HepG2 (cell line): ENCODE measurements around the gene SATB1. TPM values are rescaled to one million over a fixed set of nuclear protein-coding genes. Genes with fewer than 3 reads are reported as not detected.

Experiments used
- ATAC-seq: fragments of 200-7000 bp; cut with Tn5 transposase; 3 replicates; pipeline ENCODE4 v1.9.1; 2020; ENCODE audit warnings: mild to moderate bottlenecking, moderate library complexity
- BruUV-seq: library from RNA; stranded (reverse); fragments of 400-500 nt; replicated peaks from 2 replicates; lab custom pipeline; 2021; lab: Mats Ljungman, UMichigan
- CTCF ChIA-PET: fragments of 300-600 bp; formaldehyde crosslinking; extraction: SDS; loops from one replicate; lab custom pipeline; 2021; ENCODE audit warnings: low total read pairs, inconsistent platforms, low intra/inter-chr PET ratio; lab: Yijun Ruan, JAX
- POLR2A ChIA-PET: fragments of 350-600 bp; sonication (Branson Sonifier 250); formaldehyde crosslinking; loops from one replicate; lab custom pipeline; 2020; ENCODE audit warnings: antibody characterized with exemption, inconsistent platforms; lab: Yijun Ruan, JAX
- DNase-seq: peaks from one replicate; pipeline ENCODE4 v3.0.0-alpha.2; 2015; ENCODE audit warnings: low spot score
- FAIRE-seq: peaks from 3 replicates; lab custom pipeline; 2011; peaks lifted over from hg19 to GRCh38; lab: Jason Lieb, UNC
- H2AFZ ChIP-seq: one replicate; pipeline ENCODE4 v1.6.1; 2011; ENCODE audit warnings: low read length, inconsistent platforms
- H3K27ac ChIP-seq: fragments of 300-600 bp; 3 replicates; pipeline ENCODE4 v1.8.0; 2011; ENCODE audit warnings: mixed run types, mild to moderate bottlenecking, mixed read lengths, low read length, inconsistent platforms; ENCODE audit not compliant: insufficient read depth; ENCODE audit errors: extremely low read length
- H3K27me3 ChIP-seq, 2 experiments: fragments of 200-600 bp in 1 of 2; 2 replicates in 1 of 2; 3 replicates in 1 of 2; pipeline versions ENCODE4 v1.6.0 to v1.8.0; 2011; ENCODE audit warnings: low read length in 2 of 2, mild to moderate bottlenecking in 2 of 2, moderate library complexity in 2 of 2, inconsistent platforms in 1 of 2; ENCODE audit not compliant: insufficient read depth in 2 of 2, control insufficient read depth in 1 of 2
- H3K36me3 ChIP-seq, 2 experiments: fragments of 200-600 bp in 1 of 2; replicated peaks in 1 of 2; 2 replicates in 1 of 2; 3 replicates in 1 of 2; pipeline versions ENCODE4 v1.5.1 to v1.8.0; 2011; ENCODE audit warnings: low read length in 2 of 2, inconsistent platforms in 1 of 2; ENCODE audit not compliant: insufficient read depth in 2 of 2, control insufficient read depth in 1 of 2
- H3K4me1 ChIP-seq: 2 replicates; pipeline ENCODE4 v1.5.1; 2012; ENCODE audit warnings: low read length, inconsistent platforms; ENCODE audit not compliant: insufficient read depth
- H3K4me2 ChIP-seq: 2 replicates; pipeline ENCODE4 v1.6.0; 2011; ENCODE audit warnings: low read depth, low read length, inconsistent platforms
- H3K4me3 ChIP-seq, 3 experiments: fragments of 200-600 bp in 1 of 3; sonication (generic), shearing (Covaris generic) in 1 of 3; replicated peaks in 1 of 3; 2 replicates each; pipeline ENCODE4 v1.5.1; 2011 to 2016; ENCODE audit warnings: low read length in 3 of 3, inconsistent platforms in 2 of 3, low read depth in 2 of 3, mild to moderate bottlenecking in 2 of 3, control low read depth in 1 of 3, mixed read lengths in 1 of 3; ENCODE audit not compliant: insufficient read depth in 1 of 3
- H3K79me2 ChIP-seq: one replicate; pipeline ENCODE4 v1.6.1; 2011; ENCODE audit warnings: low read length, inconsistent platforms; ENCODE audit not compliant: insufficient read depth
- H3K9ac ChIP-seq: 2 replicates; pipeline ENCODE4 v1.6.0; 2011; ENCODE audit warnings: mild to moderate bottlenecking, low read depth, low read length, inconsistent platforms; ENCODE audit not compliant: insufficient read depth
- H3K9me3 ChIP-seq: 2 replicates; pipeline ENCODE4 v1.5.1; 2012; ENCODE audit warnings: mild to moderate bottlenecking, low read length
- H4K20me1 ChIP-seq: 2 replicates; pipeline ENCODE4 v1.6.0; 2011; ENCODE audit warnings: inconsistent platforms, mild to moderate bottlenecking, low read length, moderate library complexity; ENCODE audit not compliant: insufficient read depth
- ARNT2 ChIP-seq: sonication (generic); formaldehyde crosslinking; IDR thresholded peaks from 2 replicates; pipeline ENCODE4 v1.8.0; 2022; ENCODE audit warnings: mild to moderate bottlenecking, low read depth, missing genetic modification reagents, moderate library complexity
- ARNTL ChIP-seq: sonication (generic); formaldehyde crosslinking; IDR thresholded peaks from 2 replicates; pipeline ENCODE4 v1.4.0; 2020; ENCODE audit warnings: mild to moderate bottlenecking, missing genetic modification reagents
- ATF4 ChIP-seq, 2 experiments: fragments of 450-650 bp in 1 of 2; sonication (generic) in 1 of 2; formaldehyde crosslinking; IDR thresholded peaks; 2 replicates each; pipeline versions ENCODE4 v1.5.0 to v1.8.0; 2020 to 2022; ENCODE audit warnings: mild to moderate bottlenecking in 1 of 2, missing genetic modification reagents in 1 of 2
- CREBL2 ChIP-seq: sonication (generic); formaldehyde crosslinking; IDR thresholded peaks from 2 replicates; pipeline ENCODE4 v1.8.1; 2023; ENCODE audit warnings: missing genetic modification reagents, mild to moderate bottlenecking, borderline replicate concordance
- DZIP1 ChIP-seq: sonication (generic); formaldehyde crosslinking; IDR thresholded peaks from 2 replicates; pipeline ENCODE4 v1.5.0; 2020; ENCODE audit warnings: mild to moderate bottlenecking, missing genetic modification reagents
- GPBP1L1 ChIP-seq: sonication (generic); formaldehyde crosslinking; IDR thresholded peaks from 2 replicates; pipeline ENCODE4 v1.5.0; 2020; ENCODE audit warnings: mild to moderate bottlenecking, missing genetic modification reagents
- MEIS2 ChIP-seq: sonication (generic); formaldehyde crosslinking; IDR thresholded peaks from 2 replicates; pipeline ENCODE4 v1.9.0; 2021; ENCODE audit warnings: mild to moderate bottlenecking, missing genetic modification reagents
- NCOA2 ChIP-seq: sonication (generic); formaldehyde crosslinking; IDR thresholded peaks from 2 replicates; pipeline ENCODE4 v1.8.0; 2022; ENCODE audit warnings: inconsistent platforms
- TBL1XR1 ChIP-seq: fragments of 150-350 bp; IDR thresholded peaks from 2 replicates; pipeline ENCODE4 v1.6.1; 2014; ENCODE audit warnings: borderline replicate concordance, low read length; ENCODE audit not compliant: partially characterized antibody
- ZMYM2 ChIP-seq: sonication (generic); formaldehyde crosslinking; IDR thresholded peaks from 2 replicates; pipeline ENCODE4 v1.8.0; 2022; ENCODE audit warnings: mild to moderate bottlenecking, missing genetic modification reagents
- ZNF232 ChIP-seq: sonication (generic); formaldehyde crosslinking; IDR thresholded peaks from 2 replicates; pipeline ENCODE4 v1.4.0; 2020; ENCODE audit warnings: missing genetic modification reagents, borderline replicate concordance
- ZNF510 ChIP-seq: sonication (generic); formaldehyde crosslinking; IDR thresholded peaks from 2 replicates; pipeline ENCODE4 v1.4.0; 2020; ENCODE audit warnings: low read depth, mild to moderate bottlenecking, missing genetic modification reagents
- ZNF557 ChIP-seq: sonication (generic); formaldehyde crosslinking; IDR thresholded peaks from 2 replicates; pipeline ENCODE4 v1.4.0; 2020; ENCODE audit warnings: missing genetic modification reagents
- ZNF629 ChIP-seq: sonication (generic); formaldehyde crosslinking; conservative IDR thresholded peaks from 2 replicates; pipeline ENCODE4 v1.5.0; 2020; ENCODE audit warnings: missing genetic modification reagents
- ZNF766 ChIP-seq: sonication (generic); formaldehyde crosslinking; IDR thresholded peaks from 2 replicates; pipeline ENCODE4 v1.5.0; 2020; ENCODE audit warnings: missing genetic modification reagents, borderline replicate concordance
- ZNF773 ChIP-seq: sonication (generic); formaldehyde crosslinking; IDR thresholded peaks from 2 replicates; pipeline ENCODE4 v1.4.0; 2020; ENCODE audit warnings: missing genetic modification reagents, borderline replicate concordance
- WGBS: methylation state at CpG from one replicate; pipeline ENCODE4 v1.1.6; 2017; ENCODE audit warnings: low lambda C conversion rate; 5-methylcytosine and 5-hydroxymethylcytosine counted together
- in situ Hi-C: cut with HindIII; loops from 2 replicates; pipeline ENCODE4 v1.10.0; 2017; ENCODE audit warnings: low pct_unique_long_range_greater_than_20kb; ENCODE audit not compliant: extremely low pct_ligation_motif_present
- intact Hi-C: fragments of 100-400 bp; cut with micrococcal nuclease; formaldehyde crosslinking; loops from one replicate; pipeline ENCODE4 v1.10.0; 2022; ENCODE audit not compliant: unreplicated experiment
- polyA plus RNA-seq, 8 experiments: library from polyadenylated mRNA; depleted of rRNA in 3 of 8; stranded (reverse) in 7 of 8; unstranded in 1 of 8; fragments of >200 nt; fragmentation: Illumina TruSeq in 4 of 8; extraction: Trizol in 4 of 8; gene quantifications; 2 replicates each; pipeline versions ENCODE4 v1.2.1 to v1.2.3, GENCODE V29; 2011 to 2016; ENCODE audit warnings: low read depth in 4 of 8, missing spikeins in 1 of 8, mixed read lengths in 1 of 8; ENCODE audit not compliant: insufficient read depth in 1 of 8
- total RNA-seq, 5 experiments: library from RNA; depleted of rRNA; stranded (reverse); fragments of >200 nt; fragmentation: Illumina TruSeq; extraction: Trizol; gene quantifications; 2 replicates each; pipeline ENCODE4 v1.2.3, GENCODE V29; 2016; ENCODE audit warnings: low read depth in 1 of 5

SATB1 gene
- total and polyA plus RNA-seq, 2 of the 13 experiments (the other 11 are each of a cell fraction or from before 2014, with no cell fraction given), result 0.03 TPM; not detected in 1

GRCh38 chr3:18349197-18349798, 75.8 kb downstream of the SATB1 start:
- no TSS peak for BruUV-seq
- Histone ChIP-seq H3K36me3 (no peaks in the 10 kb centered on the region), H3K9ac (no peak overlapping the region), H3K79me2 (no peaks in the 10 kb centered on the region), H2AFZ (no peak overlapping the region), H3K27ac (no peak overlapping the region), H3K4me1 (no peaks in the 10 kb centered on the region), H3K4me2 (no peak overlapping the region), H3K9me3 (no peaks in the 10 kb centered on the region), H4K20me1 (no peaks in the 10 kb centered on the region), H3K4me3 (no peak overlapping the region), H3K27me3 (peaks cover 0 to 13% of the 10 kb centered on the region in 2 experiments; a peak in 1 of 5 replicates)
- WGBS, result 3% methylated on average over 18 of the region's 18 CpGs
- CTCF ChIA-PET, result no interaction called here
- no peak for ATAC-seq
- in situ Hi-C loops (no loop called here), intact Hi-C loops (no loop called here)
- FAIRE-seq, result no peak
- POLR2A ChIA-PET, result no interaction called here
- no peak for DNase-seq
- TF ChIP-seq NCOA2, result no peak
- no peak for TF ChIP-seq TBL1XR1
- TF ChIP-seq ZNF773 (CRISPR knock-in tag), result no peak
- no peak for TF ChIP-seq ZNF557 (CRISPR knock-in tag)
- no peak for TF ChIP-seq ATF4 (CRISPR knock-in tag; IDR thresholded peaks at IDR 0.05)
- no peak for TF ChIP-seq ZNF766
- TF ChIP-seq ARNTL (CRISPR knock-in tag), result no peak
- no peak for TF ChIP-seq ZNF232 (CRISPR knock-in tag)
- no peak for TF ChIP-seq ARNT2 (CRISPR knock-in tag)
- no peak for TF ChIP-seq ZMYM2 (CRISPR knock-in tag)
- no peak for TF ChIP-seq ZNF510 (CRISPR knock-in tag)
- TF ChIP-seq ZNF629 (CRISPR knock-in tag), result no peak
- TF ChIP-seq MEIS2 (CRISPR knock-in tag), result no peak
- TF ChIP-seq CREBL2, result no peak
- TF ChIP-seq GPBP1L1 (CRISPR knock-in tag), result no peak
- TF ChIP-seq DZIP1 (CRISPR knock-in tag), result no peak
